IPS-18c (cell line): ENCODE data around the gene ASGR1.
"Not testable (repeated sequence)": the region's sequence is repeated elsewhere in the genome, so short reads cannot be mapped to it uniquely, and the experiment has no call there.

Source experiments
- H3K4me3 ChIP-seq: 2 replicates; pipeline ENCODE4 v1.7.0; 2013; ENCODE audit warnings: low read depth, mild to moderate bottlenecking, low read length, moderate library complexity; ENCODE audit not compliant: insufficient read depth
- H3K9me3 ChIP-seq: one replicate; pipeline ENCODE4 v1.6.1; 2013; ENCODE audit warnings: mild to moderate bottlenecking, low read length, moderate library complexity; ENCODE audit not compliant: control insufficient read depth, insufficient read depth

Gene ASGR1

GRCh38 chr17:7176107-7176840, 2.9 kb downstream of the ASGR1 start:
- Histone ChIP-seq H3K4me3 (no peak overlapping the region), H3K9me3 (peaks cover 2% of the 10 kb centered on the region)

- peaks cover 2% of the 10 kb centered on the region for H3K9me3 ChIP-seq
- H3K4me3 ChIP-seq: no peak overlapping the region
Observed at GRCh38 chr17:7175330-7175733, 3.8 kb downstream of the ASGR1 start.

GRCh38 chr17:7174603-7175326, 4.4 kb downstream of the ASGR1 start:
- H3K9me3 ChIP-seq: peaks cover 2% of the 10 kb centered on the region
- peak overlapping the region; percentile 31 for H3K4me3 ChIP-seq

GRCh38 chr17:7173687-7174602, 5.2 kb downstream of the ASGR1 start:
- Histone ChIP-seq H3K9me3 (peaks cover 2% of the 10 kb centered on the region), H3K4me3 (peak overlapping the region; percentile 31)

- not testable (repeated sequence) for H3K4me3 ChIP-seq, H3K9me3 ChIP-seq
Observed at GRCh38 chr17:7172522-7173191, 6.5 kb downstream of the ASGR1 start.

GRCh38 chr17:7169565-7169908, 9.6 kb downstream of the ASGR1 start:
- H3K4me3 ChIP-seq, H3K9me3 ChIP-seq: not testable (repeated sequence)

- not testable (repeated sequence) for H3K9me3 ChIP-seq, H3K4me3 ChIP-seq
Observed at GRCh38 chr17:7168841-7169564, 10.2 kb downstream of the ASGR1 start.

- H3K4me3 ChIP-seq: no peak overlapping the region
Observed at GRCh38 chr17:7167832-7168231, 11.3 kb downstream of the ASGR1 start.

GRCh38 chr17:7166873-7167272, 12.3 kb downstream of the ASGR1 start:
- no peaks in the 10 kb centered on the region for H3K9me3 ChIP-seq
- H3K4me3 ChIP-seq: no peak overlapping the region

More at GRCh38 chr17:7167832-7168231, 11.3 kb downstream of the ASGR1 start:
- no peaks in the 10 kb centered on the region for H3K9me3 ChIP-seq

GRCh38 chr17:7159571-7159970, 19.6 kb downstream of the ASGR1 start:
- H3K9me3 ChIP-seq, H3K4me3 ChIP-seq: not testable (repeated sequence)

GRCh38 chr17:7158424-7158823, 20.7 kb downstream of the ASGR1 start:
- not testable (repeated sequence) for H3K9me3 ChIP-seq, H3K4me3 ChIP-seq

GRCh38 chr17:7156342-7156940, 22.7 kb downstream of the ASGR1 start:
- H3K9me3 ChIP-seq: no peaks in the 10 kb centered on the region
- no peak overlapping the region for H3K4me3 ChIP-seq

GRCh38 chr17:7147772-7148171, 31.4 kb downstream of the ASGR1 start:
- Histone ChIP-seq H3K4me3 (no peak overlapping the region), H3K9me3 (no peaks in the 10 kb centered on the region)

GRCh38 chr17:7146115-7146514, 33.1 kb downstream of the ASGR1 start:
- Histone ChIP-seq H3K4me3 (no peak overlapping the region), H3K9me3 (no peaks in the 10 kb centered on the region)

GRCh38 chr17:7144213-7144612, 35.0 kb downstream of the ASGR1 start:
- no peaks in the 10 kb centered on the region for H3K9me3 ChIP-seq

GRCh38 chr17:7141824-7142223, 37.3 kb downstream of the ASGR1 start:
- H3K9me3 ChIP-seq: no peaks in the 10 kb centered on the region
- no peak overlapping the region for H3K4me3 ChIP-seq

More at GRCh38 chr17:7144213-7144612, 35.0 kb downstream of the ASGR1 start:
- H3K4me3 ChIP-seq: no peak overlapping the region
